ENCODE results near the gene SNRPA. TPM values are rescaled to one million over a fixed set of nuclear protein-coding genes. Genes with fewer than 3 reads are reported as not detected.

The SNRPA gene
- total and polyA plus RNA-seq, 2 of the 13 experiments (the other 11 are each of a cell fraction or from before 2014, with no cell fraction given), result 59.6 to 162 TPM

GRCh38 chr19:40754611-40755247 lies 3.7 kb downstream of the SNRPA start (continued):
- TF ChIP-seq ZBTB7B (CRISPR knock-in tag; IDR thresholded peaks at IDR 0.05) (no peak), ZBTB25 (CRISPR knock-in tag; IDR thresholded peaks at IDR 0.05) (no peak), RBFOX2 (IDR thresholded peaks at IDR 0.05; ENCODE audit: low read depth, low read length) (peak; percentile 58; the same call in 1 of the 2 replicates), ZFP91 (CRISPR knock-in tag; IDR thresholded peaks at IDR 0.05; ENCODE audit: borderline replicate concordance) (no peak), ZNF317 (CRISPR knock-in tag; IDR thresholded peaks at IDR 0.05) (no peak), MYC (CRISPR knock-in tag; IDR thresholded peaks at IDR 0.05; ENCODE audit: borderline replicate concordance) (peak; percentile 31; the same call in 1 of the 2 replicates), CHCHD3 (CRISPR knock-in tag; IDR thresholded peaks at IDR 0.05) (no peak), KAT7 (CRISPR knock-in tag; IDR thresholded peaks at IDR 0.05; ENCODE audit: borderline replicate concordance) (peak; percentile 51; the same call in 1 of the 2 replicates), ZNF687 (CRISPR knock-in tag; IDR thresholded peaks at IDR 0.05) (peak; percentile 67), HDAC2 (CRISPR knock-in tag; IDR thresholded peaks at IDR 0.05) (0 out of 2 replicates have a peak, but pooled peaks have one; percentile 13), SOX5 (CRISPR knock-in tag; IDR thresholded peaks at IDR 0.05; ENCODE audit: borderline replicate concordance) (peak; percentile 27; the same call in 1 of the 2 replicates), DDIT3 (CRISPR knock-in tag; IDR thresholded peaks at IDR 0.05) (no peak), CEBPG (CRISPR knock-in tag; IDR thresholded peaks at IDR 0.05) (no peak), PAX8 (CRISPR knock-in tag; IDR thresholded peaks at IDR 0.05; ENCODE audit: borderline replicate concordance) (no peak), ZNF101 (CRISPR knock-in tag; IDR thresholded peaks at IDR 0.05; ENCODE audit: borderline replicate concordance, low read depth) (no peak), ARNT2 (CRISPR knock-in tag; IDR thresholded peaks at IDR 0.05; ENCODE audit: low read depth) (no peak), ZNF451 (CRISPR knock-in tag; IDR thresholded peaks at IDR 0.05) (no peak), ZNF850 (CRISPR knock-in tag; conservative IDR thresholded peaks at IDR 0.05) (no peak), AGO1 (IDR thresholded peaks at IDR 0.05; ENCODE audit: low read depth, low read length, poor library complexity, severe bottlenecking) (no peak), CREBL2 (CRISPR knock-in tag; IDR thresholded peaks at IDR 0.05; ENCODE audit: borderline replicate concordance) (no peak), ZNF282 (IDR thresholded peaks at IDR 0.05; ENCODE audit: partially characterized antibody) (no peak), SNRNP70 (IDR thresholded peaks at IDR 0.05; ENCODE audit: low read depth, low read length) (no peak), RAD21 (CRISPR knock-in tag; IDR thresholded peaks at IDR 0.05) (peak; percentile 40; the same call in 1 of the 2 replicates)

All from HepG2 (cell line).